Mucosa of stomach (tissue), 1 donor: ENCODE data around the gene KCND3.
"Not testable (repeated sequence)": the region's sequence is repeated elsewhere in the genome, so short reads cannot be mapped to it uniquely, and the experiment has no call there.

ENCODE experiments used
- H3K27me3 ChIP-seq: one replicate; pipeline ENCODE4 v1.7.0; 2013; ENCODE audit warnings: mild to moderate bottlenecking, low read length; ENCODE audit not compliant: control insufficient read depth, insufficient read depth
- H3K36me3 ChIP-seq: one replicate; pipeline ENCODE4 v1.7.0; 2013; ENCODE audit warnings: low read length; ENCODE audit not compliant: control insufficient read depth, insufficient read depth
- H3K4me1 ChIP-seq: one replicate; pipeline ENCODE4 v1.7.0; 2013; ENCODE audit warnings: mild to moderate bottlenecking, low read length; ENCODE audit not compliant: control insufficient read depth, insufficient read depth
- H3K4me3 ChIP-seq: one replicate; pipeline ENCODE4 v1.7.0; 2013; ENCODE audit warnings: low read length
- H3K9ac ChIP-seq: one replicate; pipeline ENCODE4 v1.7.0; 2013; ENCODE audit warnings: mild to moderate bottlenecking, low read length, moderate library complexity
- H3K9me3 ChIP-seq: one replicate; pipeline ENCODE4 v1.7.0; 2013; ENCODE audit warnings: mild to moderate bottlenecking, low read length, moderate library complexity; ENCODE audit not compliant: control insufficient read depth
- donor health status: Pancreatic carcinoma.

KCND3 gene

GRCh38 chr1:111811891-111812290 lies 177.6 kb downstream of the KCND3 start:
- Histone ChIP-seq H3K4me3 (no peak overlapping the region), H3K36me3 (no peaks in the 10 kb centered on the region), H3K4me1 (no peaks in the 10 kb centered on the region), H3K9ac (no peak overlapping the region), H3K27me3 (no peaks in the 10 kb centered on the region), H3K9me3 (no peaks in the 10 kb centered on the region)

GRCh38 chr1:111805251-111805650 lies 184.2 kb downstream of the KCND3 start:
- Histone ChIP-seq H3K4me1 (no peaks in the 10 kb centered on the region), H3K9me3 (no peaks in the 10 kb centered on the region), H3K9ac (no peak overlapping the region), H3K36me3 (no peaks in the 10 kb centered on the region), H3K27me3 (no peaks in the 10 kb centered on the region), H3K4me3 (no peak overlapping the region)

GRCh38 chr1:111804776-111805175 lies 184.7 kb downstream of the KCND3 start:
- no peak overlapping the region for H3K4me3 ChIP-seq
- H3K27me3 ChIP-seq: no peaks in the 10 kb centered on the region
- no peaks in the 10 kb centered on the region for H3K9me3 ChIP-seq
- H3K9ac ChIP-seq: no peak overlapping the region
- H3K36me3 ChIP-seq: no peaks in the 10 kb centered on the region
- no peaks in the 10 kb centered on the region for H3K4me1 ChIP-seq

GRCh38 chr1:111803951-111804350 lies 185.5 kb downstream of the KCND3 start:
- Histone ChIP-seq H3K27me3 (no peaks in the 10 kb centered on the region), H3K4me3 (no peak overlapping the region), H3K4me1 (no peaks in the 10 kb centered on the region), H3K9ac (no peak overlapping the region), H3K9me3 (no peaks in the 10 kb centered on the region), H3K36me3 (no peaks in the 10 kb centered on the region)

- no peak overlapping the region for H3K9ac ChIP-seq
- H3K9me3 ChIP-seq: no peaks in the 10 kb centered on the region
- no peaks in the 10 kb centered on the region for H3K4me1 ChIP-seq
- H3K4me3 ChIP-seq: no peak overlapping the region
- H3K36me3 ChIP-seq: no peaks in the 10 kb centered on the region
- H3K27me3 ChIP-seq: no peaks in the 10 kb centered on the region
Observed at GRCh38 chr1:111802984-111803383, 186.5 kb downstream of the KCND3 start.

GRCh38 chr1:111802110-111802509 lies 187.4 kb downstream of the KCND3 start:
- H3K4me1 ChIP-seq: no peaks in the 10 kb centered on the region
- H3K9ac ChIP-seq: no peak overlapping the region
- no peaks in the 10 kb centered on the region for H3K36me3 ChIP-seq
- no peaks in the 10 kb centered on the region for H3K27me3 ChIP-seq
- no peaks in the 10 kb centered on the region for H3K9me3 ChIP-seq
- no peak overlapping the region for H3K4me3 ChIP-seq

GRCh38 chr1:111801071-111801850 lies 188.2 kb downstream of the KCND3 start:
- Histone ChIP-seq H3K4me3 (no peak overlapping the region), H3K36me3 (no peaks in the 10 kb centered on the region), H3K9ac (no peak overlapping the region), H3K4me1 (no peaks in the 10 kb centered on the region), H3K27me3 (no peaks in the 10 kb centered on the region), H3K9me3 (no peaks in the 10 kb centered on the region)

- H3K4me1 ChIP-seq, H3K9me3 ChIP-seq, H3K9ac ChIP-seq, H3K27me3 ChIP-seq, H3K36me3 ChIP-seq, H3K4me3 ChIP-seq: not testable (repeated sequence)
Observed at GRCh38 chr1:111799722-111800121, 189.7 kb downstream of the KCND3 start.

GRCh38 chr1:111798580-111798979 lies 190.9 kb downstream of the KCND3 start:
- Histone ChIP-seq H3K36me3 (no peaks in the 10 kb centered on the region), H3K9ac (no peak overlapping the region), H3K27me3 (no peaks in the 10 kb centered on the region), H3K4me1 (no peaks in the 10 kb centered on the region), H3K4me3 (no peak overlapping the region), H3K9me3 (no peaks in the 10 kb centered on the region)

- Histone ChIP-seq H3K9ac (no peak overlapping the region), H3K9me3 (no peaks in the 10 kb centered on the region), H3K27me3 (no peaks in the 10 kb centered on the region), H3K4me3 (no peak overlapping the region), H3K36me3 (no peaks in the 10 kb centered on the region), H3K4me1 (no peaks in the 10 kb centered on the region)
Observed at GRCh38 chr1:111795401-111795800, 194.1 kb downstream of the KCND3 start.

- no peaks in the 10 kb centered on the region for H3K36me3 ChIP-seq
- H3K4me3 ChIP-seq: no peak overlapping the region
- no peak overlapping the region for H3K9ac ChIP-seq
- no peaks in the 10 kb centered on the region for H3K4me1 ChIP-seq
- H3K9me3 ChIP-seq: no peaks in the 10 kb centered on the region
- H3K27me3 ChIP-seq: no peaks in the 10 kb centered on the region
Observed at GRCh38 chr1:111793923-111794322, 195.5 kb downstream of the KCND3 start.

GRCh38 chr1:111792249-111792648 lies 197.2 kb downstream of the KCND3 start:
- no peaks in the 10 kb centered on the region for H3K27me3 ChIP-seq
- H3K36me3 ChIP-seq: no peaks in the 10 kb centered on the region
- no peaks in the 10 kb centered on the region for H3K9me3 ChIP-seq
- H3K4me1 ChIP-seq: no peaks in the 10 kb centered on the region
- no peak overlapping the region for H3K4me3 ChIP-seq
- H3K9ac ChIP-seq: no peak overlapping the region

GRCh38 chr1:111791776-111792175 lies 197.7 kb downstream of the KCND3 start:
- Histone ChIP-seq H3K36me3 (no peaks in the 10 kb centered on the region), H3K9ac (no peak overlapping the region), H3K27me3 (no peaks in the 10 kb centered on the region), H3K4me3 (no peak overlapping the region), H3K4me1 (no peaks in the 10 kb centered on the region), H3K9me3 (no peaks in the 10 kb centered on the region)
